GM23248 (cell line): Measurements from ENCODE around the gene ITIH3.

Experiments
- EZH2 ChIP-seq: fragments of 200-600 bp; sonication (generic); IDR thresholded peaks from 2 replicates; pipeline ENCODE4 v1.6.1; 2018; ENCODE audit warnings: antibody characterized with exemption, mild to moderate bottlenecking; ENCODE audit not compliant: insufficient read depth, poor library complexity, severe bottlenecking
- EZH2phosphoT487 ChIP-seq: fragments of 200-600 bp; sonication (generic); IDR thresholded peaks from 2 replicates; pipeline ENCODE4 v1.6.1; 2018; ENCODE audit warnings: antibody characterized with exemption, moderate library complexity, mild to moderate bottlenecking, low read depth; ENCODE audit not compliant: insufficient read depth

- TF ChIP-seq EZH2: no peak
- no peak for TF ChIP-seq EZH2phosphoT487
These were observed 5.5 kb upstream of the ITIH3 start for GRCh38 chr3:52788890-52789745.
